Mesothelial cell of epicardium (in vitro differentiated cells): Measurements from ENCODE around the gene FHIT. TPM values are rescaled to one million over a fixed set of nuclear protein-coding genes. Genes with fewer than 3 reads are reported as not detected.
"Not testable (repeated sequence)": the region's sequence is repeated elsewhere in the genome, so short reads cannot be mapped to it uniquely, and the experiment has no call there.

Source experiments
- DNase-seq, 2 experiments: peaks; one replicate each; pipeline ENCODE4 v3.0.0; 2021; ENCODE audit warnings: low spot score in 2 of 2; ENCODE audit not compliant: unreplicated experiment in 2 of 2
- H3K27ac Mint-ChIP-seq: 2 replicates; pipeline ENCODE4 v1.8.0; 2021; ENCODE audit warnings: mixed read lengths
- H3K27me3 Mint-ChIP-seq: 2 replicates; pipeline ENCODE4 v1.8.0; 2021; ENCODE audit warnings: low read depth, mixed read lengths
- H3K36me3 Mint-ChIP-seq: 2 replicates; pipeline ENCODE4 v1.8.0; 2021; ENCODE audit warnings: mixed read lengths
- H3K4me1 Mint-ChIP-seq: 2 replicates; pipeline ENCODE4 v1.8.0; 2021; ENCODE audit warnings: mixed read lengths
- H3K4me3 Mint-ChIP-seq: 2 replicates; pipeline ENCODE4 v1.8.0; 2021; ENCODE audit warnings: mild to moderate bottlenecking, moderate library complexity, mixed read lengths
- H3K9me3 Mint-ChIP-seq: 2 replicates; pipeline ENCODE4 v1.8.0; 2021; ENCODE audit warnings: mixed read lengths
- CTCF ChIP-seq: fragments of 200-600 bp; sonication (generic); IDR thresholded peaks from one replicate; pipeline ENCODE4 v1.5.0; 2021; ENCODE audit warnings: antibody characterized with exemption; ENCODE audit not compliant: unreplicated experiment
- total RNA-seq: library from RNA; stranded (reverse); gene quantifications from 3 replicates; pipeline ENCODE4 v1.2.1, GENCODE V29; 2021

FHIT gene
- total RNA-seq, 1 donor from 2014 or later: 10.7 TPM

DNA sequence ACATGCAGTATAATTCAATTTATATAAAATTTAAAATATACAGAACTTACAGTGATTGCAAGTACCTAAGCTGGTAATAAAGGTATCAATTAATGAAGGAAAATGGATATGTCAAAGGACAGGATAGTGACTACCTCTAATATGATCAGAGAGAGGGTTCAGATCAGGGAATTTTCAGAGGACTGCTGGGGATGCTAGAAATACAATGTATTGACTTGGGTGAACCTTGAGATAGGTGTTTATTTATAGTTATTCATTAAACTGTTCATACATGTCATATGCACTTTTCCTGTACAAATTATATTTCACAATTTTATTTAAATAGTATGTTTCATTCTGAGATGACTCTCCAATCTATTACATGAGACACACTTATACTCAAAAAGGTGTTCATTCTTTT is 554.1 kb downstream of the FHIT start:
- H3K9me3 Mint-ChIP-seq: peaks cover 14% of the 10 kb centered on the region
- H3K27me3 Mint-ChIP-seq: no peaks in the 10 kb centered on the region
- no peak overlapping the region for H3K27ac Mint-ChIP-seq
- H3K4me3 Mint-ChIP-seq: no peak overlapping the region
- no peak for DNase-seq
- TF ChIP-seq CTCF: no peak
- H3K4me1 Mint-ChIP-seq: peaks cover 13% of the 10 kb centered on the region
- H3K36me3 Mint-ChIP-seq: peaks cover 4% of the 10 kb centered on the region

- no peak for DNase-seq
- peaks cover 14% of the 10 kb centered on the region for H3K9me3 Mint-ChIP-seq
- H3K4me1 Mint-ChIP-seq: peaks cover 13% of the 10 kb centered on the region
- TF ChIP-seq CTCF: no peak
- H3K27ac Mint-ChIP-seq: no peak overlapping the region
- H3K27me3 Mint-ChIP-seq: no peaks in the 10 kb centered on the region
- peaks cover 4% of the 10 kb centered on the region for H3K36me3 Mint-ChIP-seq
- H3K4me3 Mint-ChIP-seq: no peak overlapping the region
Observed at GRCh38 chr3:60696428-60697125, 554.7 kb downstream of the FHIT start.

GRCh38 chr3:60675424-60675823 is 575.8 kb downstream of the FHIT start:
- peaks cover 2% of the 10 kb centered on the region for H3K36me3 Mint-ChIP-seq
- DNase-seq: no peak
- H3K27me3 Mint-ChIP-seq: no peaks in the 10 kb centered on the region
- H3K27ac Mint-ChIP-seq: no peak overlapping the region
- no peak for TF ChIP-seq CTCF
- peaks cover 21% of the 10 kb centered on the region for H3K9me3 Mint-ChIP-seq
- no peak overlapping the region for H3K4me3 Mint-ChIP-seq
- no peaks in the 10 kb centered on the region for H3K4me1 Mint-ChIP-seq

- DNase-seq: no peak
- H3K4me3 Mint-ChIP-seq: no peak overlapping the region
- no peak for TF ChIP-seq CTCF
- no peaks in the 10 kb centered on the region for H3K27me3 Mint-ChIP-seq
- H3K27ac Mint-ChIP-seq: no peak overlapping the region
- peaks cover 21% of the 10 kb centered on the region for H3K9me3 Mint-ChIP-seq
- peaks cover 2% of the 10 kb centered on the region for H3K36me3 Mint-ChIP-seq
- no peaks in the 10 kb centered on the region for H3K4me1 Mint-ChIP-seq
Observed at GRCh38 chr3:60674870-60675269, 576.4 kb downstream of the FHIT start.

GRCh38 chr3:60673123-60673522 is 578.1 kb downstream of the FHIT start:
- no peak for TF ChIP-seq CTCF
- DNase-seq: no peak
- Mint-ChIP-seq H3K27me3 (no peaks in the 10 kb centered on the region), H3K27ac (no peak overlapping the region), H3K36me3 (peaks cover 2% of the 10 kb centered on the region), H3K9me3 (peaks cover 21% of the 10 kb centered on the region), H3K4me3 (no peak overlapping the region), H3K4me1 (no peaks in the 10 kb centered on the region)

GRCh38 chr3:60672337-60672736 is 578.9 kb downstream of the FHIT start:
- H3K27me3 Mint-ChIP-seq, H3K4me3 Mint-ChIP-seq, H3K36me3 Mint-ChIP-seq, H3K27ac Mint-ChIP-seq, DNase-seq, H3K4me1 Mint-ChIP-seq: not testable (repeated sequence)
- H3K9me3 Mint-ChIP-seq: peaks cover 21% of the 10 kb centered on the region
